ENCODE measurements around the gene UMODL1.
A peak's percentile ranks its signal among the peaks of the same experiment; 100 is the strongest.
"Not testable (repeated sequence)": the region's sequence is repeated elsewhere in the genome, so short reads cannot be mapped to it uniquely, and the experiment has no call there.

Gene UMODL1

DNA sequence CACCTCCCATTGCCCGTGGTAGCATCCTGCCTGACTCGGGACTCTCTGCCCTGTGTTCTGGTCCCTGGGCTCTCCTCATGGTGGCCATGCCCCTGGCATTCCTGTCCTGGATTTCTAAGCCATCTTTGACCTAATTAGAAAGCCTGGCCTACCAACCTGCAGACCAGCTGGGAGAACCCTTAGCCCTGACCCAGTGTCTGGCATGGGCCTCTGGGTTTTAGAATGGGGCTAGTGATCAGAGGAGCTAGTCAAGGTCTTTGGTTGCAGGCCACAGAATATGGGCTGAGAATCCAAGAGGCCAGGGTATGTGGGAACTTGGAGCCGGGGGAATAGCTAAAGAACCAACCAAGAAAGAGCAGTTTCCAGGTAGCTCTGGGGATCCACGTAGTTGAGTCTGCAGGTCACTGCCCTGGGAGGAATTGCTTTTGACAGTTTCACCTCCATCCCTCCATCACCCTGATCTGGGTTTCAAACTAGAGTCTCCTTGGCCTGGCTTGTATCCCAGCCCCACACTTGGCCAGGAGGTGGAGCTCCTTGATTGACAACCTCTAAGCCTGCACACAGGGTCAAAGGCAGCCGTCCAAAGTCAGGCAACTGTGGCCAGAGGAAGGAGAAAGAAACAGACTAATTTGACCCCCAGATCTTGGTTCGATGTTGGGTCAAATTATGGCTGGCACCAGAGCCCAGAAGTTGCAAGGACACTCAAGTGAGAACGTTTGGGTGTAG lies 93.1 kb downstream of the UMODL1 start:
- peak; percentile 83 for ATAC-seq
- Mint-ChIP-seq H3K4me3 (no peak overlapping the region), H3K36me3 (no peaks in the 10 kb centered on the region), H3K9me3 (no peaks in the 10 kb centered on the region), H3K4me1 (peaks cover 16% of the 10 kb centered on the region), H3K27me3 (peaks cover 3% of the 10 kb centered on the region), H3K27ac (no peak overlapping the region)

- H3K36me3 Mint-ChIP-seq: no peaks in the 10 kb centered on the region
- H3K9me3 Mint-ChIP-seq: no peaks in the 10 kb centered on the region
- no peaks in the 10 kb centered on the region for H3K27me3 Mint-ChIP-seq
- peaks cover 16% of the 10 kb centered on the region for H3K4me1 Mint-ChIP-seq
- no peak overlapping the region for H3K27ac Mint-ChIP-seq
- no peak overlapping the region for H3K4me3 Mint-ChIP-seq
- ATAC-seq: no peak
These were observed 93.7 kb downstream of the UMODL1 start for GRCh38 chr21:42164818-42165217.

GRCh38 chr21:42165901-42166300 lies 94.8 kb downstream of the UMODL1 start:
- Mint-ChIP-seq H3K4me1 (peaks cover 16% of the 10 kb centered on the region), H3K27me3 (no peaks in the 10 kb centered on the region), H3K36me3 (no peaks in the 10 kb centered on the region), H3K27ac (no peak overlapping the region), H3K4me3 (no peak overlapping the region), H3K9me3 (no peaks in the 10 kb centered on the region)
- no peak for ATAC-seq

DNA sequence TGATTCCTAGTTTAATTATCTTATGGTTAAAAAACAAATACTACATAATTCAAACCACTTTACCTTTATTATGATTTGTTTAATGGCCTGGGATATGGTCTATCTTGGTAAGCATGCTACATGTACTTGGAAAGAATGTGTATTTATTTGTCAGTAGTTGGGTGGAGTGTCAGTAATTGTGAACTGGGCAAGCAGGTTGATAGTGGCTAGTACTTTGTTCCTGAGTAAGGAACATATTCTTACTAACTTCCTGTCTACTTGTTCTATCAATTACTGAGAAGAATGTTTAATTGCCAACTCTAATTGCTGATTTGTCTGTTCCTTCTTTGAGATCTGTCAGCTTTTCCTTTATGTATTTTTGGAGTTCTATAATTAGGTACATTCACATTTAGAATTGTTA lies 98.6 kb downstream of the UMODL1 start:
- Mint-ChIP-seq H3K36me3 (no peaks in the 10 kb centered on the region), H3K4me3 (no peak overlapping the region), H3K27me3 (no peaks in the 10 kb centered on the region), H3K9me3 (no peaks in the 10 kb centered on the region), H3K27ac (peak overlapping the region; percentile 2), H3K4me1 (peaks cover 6% of the 10 kb centered on the region)
- ATAC-seq: no peak

DNA sequence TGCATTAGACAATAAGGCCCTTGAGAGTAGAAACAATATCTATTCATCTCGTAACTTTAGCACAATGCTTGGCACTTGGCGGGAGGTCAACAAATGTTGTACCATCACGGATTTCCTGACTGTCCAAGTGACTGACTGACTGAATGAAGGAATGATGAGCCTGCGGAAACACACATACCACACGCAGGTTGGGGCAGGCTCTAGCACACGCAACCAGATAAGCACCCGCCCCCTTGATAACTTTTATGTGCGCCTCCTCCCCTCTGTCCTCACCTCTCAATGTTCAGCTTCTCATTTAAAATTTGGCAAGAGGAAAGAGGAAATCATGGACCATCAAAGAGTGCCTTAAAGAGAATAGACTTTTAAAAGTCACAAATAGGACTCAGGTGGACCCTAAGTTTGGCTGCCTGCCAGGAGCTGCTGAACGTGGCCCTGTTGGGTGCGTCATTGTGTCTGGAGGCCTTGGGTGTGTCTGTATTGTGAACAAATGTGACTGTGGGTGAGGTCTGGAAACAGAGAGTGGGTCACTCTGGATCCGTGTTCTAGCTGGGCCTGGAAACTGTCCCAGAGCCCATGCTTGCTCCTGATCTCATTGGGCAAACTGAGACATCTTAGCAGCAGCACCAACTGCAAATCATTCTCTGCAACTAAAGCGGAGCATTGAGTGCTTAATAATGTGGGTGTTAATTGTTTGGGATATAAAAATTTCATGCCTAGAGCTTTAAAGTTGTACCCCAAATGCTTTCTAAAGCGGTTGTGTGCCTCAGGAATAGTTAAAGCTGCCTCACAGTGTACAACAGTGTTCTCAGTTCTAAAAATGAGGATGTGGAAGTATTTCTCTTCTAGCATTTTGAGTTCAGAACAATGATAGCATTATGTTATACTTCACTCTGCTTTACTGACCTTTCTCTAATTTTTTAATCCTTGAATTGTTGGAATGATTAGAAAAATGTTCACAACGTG lies 100.3 kb downstream of the UMODL1 start:
- Mint-ChIP-seq H3K4me1 (peaks cover 6% of the 10 kb centered on the region), H3K36me3 (no peaks in the 10 kb centered on the region), H3K27ac (no peak overlapping the region), H3K9me3 (no peaks in the 10 kb centered on the region), H3K4me3 (no peak overlapping the region), H3K27me3 (no peaks in the 10 kb centered on the region)
- ATAC-seq: no peak

DNA sequence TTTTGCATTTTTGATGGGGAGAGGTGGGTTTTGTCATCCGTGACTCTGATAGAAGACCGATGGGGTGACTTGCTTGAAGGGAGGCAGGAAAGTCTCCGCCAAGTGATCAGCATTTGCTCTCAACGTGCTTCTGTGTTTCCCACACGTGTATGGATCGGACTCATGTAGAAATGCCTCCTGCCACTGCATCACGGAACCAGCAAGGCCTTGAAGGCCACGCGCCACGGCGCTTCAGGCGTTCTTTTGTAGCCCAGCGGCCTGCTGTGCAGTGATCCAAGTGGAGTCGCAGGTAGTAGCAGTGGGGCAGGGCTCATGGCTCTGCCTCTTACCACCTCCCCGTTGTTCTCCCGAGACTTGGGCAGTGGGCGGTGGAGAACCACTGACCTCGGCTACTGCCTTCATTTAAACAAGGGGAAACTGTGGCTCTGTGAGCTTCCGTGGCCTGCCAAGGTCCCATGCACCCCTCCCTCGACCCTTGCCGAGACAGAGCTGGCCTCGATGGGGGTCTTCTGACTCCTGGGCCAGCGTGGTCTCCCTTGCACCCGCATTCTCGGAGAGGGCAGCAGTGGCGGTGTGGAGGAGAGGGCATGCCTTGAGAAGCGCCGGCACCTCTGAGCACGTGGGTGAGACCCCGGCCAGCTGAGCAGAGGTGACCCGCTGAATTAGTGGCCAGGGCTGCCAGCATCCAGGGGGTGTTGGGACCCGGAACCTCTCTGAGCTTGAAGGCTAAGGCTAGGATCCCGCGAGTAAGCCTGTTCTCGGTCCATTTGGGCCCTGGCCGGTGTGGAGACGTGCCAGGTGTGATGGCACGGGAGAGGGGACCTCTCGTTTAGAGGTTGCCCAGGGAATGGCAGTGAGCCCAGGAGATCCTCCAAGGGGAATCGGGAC lies 101.7 kb downstream of the UMODL1 start:
- no peak for ATAC-seq
- Mint-ChIP-seq H3K36me3 (no peaks in the 10 kb centered on the region), H3K27me3 (no peaks in the 10 kb centered on the region), H3K9me3 (no peaks in the 10 kb centered on the region), H3K27ac (no peak overlapping the region), H3K4me3 (no peak overlapping the region), H3K4me1 (peaks cover 6% of the 10 kb centered on the region)

DNA sequence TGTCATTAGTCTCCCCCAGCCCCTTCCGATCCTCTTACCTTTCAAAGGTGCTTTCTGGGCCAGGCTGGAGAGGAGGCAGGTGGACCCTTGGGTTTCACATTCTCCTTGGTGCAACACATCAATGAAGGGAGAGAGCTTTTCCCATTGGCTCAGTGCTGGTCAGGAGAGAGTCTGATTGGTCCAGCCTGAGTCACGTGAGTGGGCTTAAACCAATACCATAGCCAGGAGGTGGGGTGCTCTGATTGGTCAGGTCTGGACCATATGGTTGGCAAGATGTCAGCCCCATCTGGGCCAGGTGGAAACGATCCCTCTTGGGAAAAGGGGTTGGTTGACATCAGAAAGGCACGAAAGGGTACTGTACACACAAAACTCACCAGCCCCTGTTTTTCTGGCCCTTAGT lies 103.1 kb downstream of the UMODL1 start:
- no peak overlapping the region for H3K4me3 Mint-ChIP-seq
- no peaks in the 10 kb centered on the region for H3K27me3 Mint-ChIP-seq
- no peaks in the 10 kb centered on the region for H3K36me3 Mint-ChIP-seq
- H3K4me1 Mint-ChIP-seq: peaks cover 6% of the 10 kb centered on the region
- ATAC-seq: no peak
- H3K27ac Mint-ChIP-seq: peak overlapping the region; percentile 42
- H3K9me3 Mint-ChIP-seq: no peaks in the 10 kb centered on the region

- H3K27ac Mint-ChIP-seq: no peak overlapping the region
- peaks cover 6% of the 10 kb centered on the region for H3K4me1 Mint-ChIP-seq
- no peak for ATAC-seq
- H3K27me3 Mint-ChIP-seq: no peaks in the 10 kb centered on the region
- H3K9me3 Mint-ChIP-seq: no peaks in the 10 kb centered on the region
- H3K36me3 Mint-ChIP-seq: no peaks in the 10 kb centered on the region
- H3K4me3 Mint-ChIP-seq: no peak overlapping the region
These were observed 104.1 kb downstream of the UMODL1 start for GRCh38 chr21:42175110-42175710.

- no peak overlapping the region for H3K4me3 Mint-ChIP-seq
- no peak overlapping the region for H3K27ac Mint-ChIP-seq
- H3K27me3 Mint-ChIP-seq: no peaks in the 10 kb centered on the region
- H3K9me3 Mint-ChIP-seq: no peaks in the 10 kb centered on the region
- H3K4me1 Mint-ChIP-seq: peaks cover 6% of the 10 kb centered on the region
- no peaks in the 10 kb centered on the region for H3K36me3 Mint-ChIP-seq
- ATAC-seq: no peak
These were observed 105.7 kb downstream of the UMODL1 start for GRCh38 chr21:42176859-42177258.

- Mint-ChIP-seq H3K9me3 (no peaks in the 10 kb centered on the region), H3K4me1 (peaks cover under 1% of the 10 kb centered on the region), H3K27ac (no peak overlapping the region)
These were observed 108.2 kb downstream of the UMODL1 start for GRCh38 chr21:42179316-42179715.

GRCh38 chr21:42180001-42180400 lies 108.9 kb downstream of the UMODL1 start:
- H3K4me1 Mint-ChIP-seq, H3K36me3 Mint-ChIP-seq, H3K4me3 Mint-ChIP-seq, H3K9me3 Mint-ChIP-seq, H3K27me3 Mint-ChIP-seq, ATAC-seq, H3K27ac Mint-ChIP-seq: not testable (repeated sequence)

More at GRCh38 chr21:42179316-42179715, 108.2 kb downstream of the UMODL1 start:
- H3K4me3 Mint-ChIP-seq: no peak overlapping the region
- H3K36me3 Mint-ChIP-seq: no peaks in the 10 kb centered on the region
- no peaks in the 10 kb centered on the region for H3K27me3 Mint-ChIP-seq
- no peak for ATAC-seq

DNA sequence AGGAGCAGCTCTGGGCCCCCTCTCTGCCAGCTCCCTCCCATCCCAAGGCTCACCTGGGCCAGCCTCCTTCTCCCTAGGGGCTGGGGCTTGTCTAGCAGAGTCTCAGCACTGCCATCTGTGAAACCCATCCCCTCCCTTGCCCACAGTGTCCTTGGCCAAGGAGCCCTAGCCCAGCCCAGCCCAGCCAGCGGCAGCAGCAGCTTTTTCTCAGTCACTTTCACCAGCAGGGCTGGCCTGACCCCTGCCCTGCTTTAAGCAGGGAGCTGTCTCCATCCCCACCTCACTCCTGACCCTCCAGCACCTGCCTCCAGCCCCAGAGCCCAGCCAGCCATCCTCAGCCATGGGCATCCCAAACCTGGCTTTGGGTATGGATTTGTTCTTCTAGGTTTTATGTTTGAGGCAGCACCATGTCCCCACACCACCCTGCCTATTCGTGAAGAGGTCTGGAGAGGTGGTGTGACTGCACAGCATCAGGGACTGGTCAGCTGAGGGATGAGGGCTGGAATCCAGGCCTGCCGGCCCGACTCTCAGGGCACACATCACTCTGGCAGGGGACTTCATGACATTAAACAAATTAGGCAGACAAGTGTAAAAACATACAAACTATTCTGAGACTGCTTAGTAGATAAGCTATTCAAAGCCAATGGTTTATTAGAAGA lies 111.7 kb downstream of the UMODL1 start:
- Mint-ChIP-seq H3K9me3 (no peaks in the 10 kb centered on the region), H3K36me3 (no peaks in the 10 kb centered on the region), H3K27ac (no peak overlapping the region), H3K4me3 (no peak overlapping the region), H3K4me1 (peaks cover 14% of the 10 kb centered on the region), H3K27me3 (no peaks in the 10 kb centered on the region)
- no peak for ATAC-seq

DNA sequence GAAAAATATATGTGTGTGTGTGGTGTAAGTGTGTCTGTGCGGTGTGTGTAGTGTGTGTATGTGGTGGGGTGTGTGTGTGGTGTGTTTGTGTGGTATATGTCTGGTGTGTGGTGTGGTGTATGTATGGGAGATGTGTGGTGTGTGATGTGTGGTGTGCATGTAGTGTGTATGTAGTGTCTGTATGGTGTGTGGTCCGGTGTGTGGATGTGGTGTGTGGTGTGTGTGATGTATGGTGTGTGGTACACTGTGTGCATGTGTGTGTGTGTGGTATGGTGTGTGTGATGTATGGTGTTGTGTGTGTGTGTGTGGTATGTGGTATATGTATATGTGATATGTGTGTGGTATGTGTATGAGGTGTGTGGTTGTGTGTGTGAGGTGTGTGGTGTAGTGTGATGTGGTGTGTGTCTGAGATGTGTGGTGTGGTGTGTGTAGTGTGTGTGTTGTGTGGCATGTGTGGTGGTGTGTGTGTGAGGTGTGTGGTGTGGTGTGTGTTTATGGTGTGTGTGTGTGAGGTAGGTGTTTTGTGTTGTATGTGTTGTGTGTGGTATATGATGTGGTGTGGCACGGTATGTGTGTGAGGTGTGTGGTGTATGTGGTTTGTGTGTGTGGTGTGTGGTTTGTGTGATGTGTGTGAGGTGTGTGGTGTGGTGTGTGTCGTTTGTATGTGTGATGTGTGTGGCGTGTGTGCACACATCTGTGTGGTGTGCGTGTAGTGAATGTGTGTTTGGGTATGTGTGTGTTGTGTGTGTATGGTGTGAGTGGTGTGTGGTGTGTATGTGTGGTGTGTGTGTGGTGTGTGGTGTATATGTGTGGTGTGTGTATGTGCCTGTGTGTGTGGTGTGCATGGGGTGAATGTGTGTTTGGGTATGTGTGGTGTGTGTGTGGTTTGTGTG lies 112.5 kb downstream of the UMODL1 start:
- H3K27ac Mint-ChIP-seq: no peak overlapping the region
- no peaks in the 10 kb centered on the region for H3K36me3 Mint-ChIP-seq
- no peak overlapping the region for H3K4me3 Mint-ChIP-seq

More for the DNA sequence above, 112.5 kb downstream of the UMODL1 start:
- Mint-ChIP-seq H3K9me3 (no peaks in the 10 kb centered on the region), H3K27me3 (no peaks in the 10 kb centered on the region), H3K4me1 (peaks cover 22% of the 10 kb centered on the region)
- ATAC-seq: no peak
